HEK293 (cell line): ENCODE data around the gene PRR15.

Experiments used
- CTCF ChIA-PET: fragments of 350-600 bp; formaldehyde crosslinking; extraction: SDS; loops from one replicate; lab custom pipeline; 2021; ENCODE audit warnings: antibody characterized with exemption; lab: Yijun Ruan, JAX
- POLR2A ChIA-PET: fragments of 300-600 bp; formaldehyde crosslinking; extraction: SDS; loops from one replicate; lab custom pipeline; 2020; ENCODE audit warnings: antibody characterized with exemption, inconsistent platforms; lab: Yijun Ruan, JAX
- H3K27ac ChIP-seq: fragments of 200-500 bp; sonication (Bioruptor generic); 2 replicates; pipeline ENCODE4 v1.5.1; 2014; ENCODE audit warnings: low read depth, low read length, control low read depth, inconsistent platforms; ENCODE audit errors: extremely low read depth
- H3K36me3 ChIP-seq, 2 experiments: fragments of 200-500 bp in 1 of 2; sonication (Bioruptor generic) in 1 of 2; 1 replicate in 1 of 2; 2 replicates in 1 of 2; pipeline ENCODE4 v1.5.1; 2014 to 2017; ENCODE audit warnings: inconsistent platforms in 2 of 2, low read length in 2 of 2; ENCODE audit not compliant: control insufficient read depth in 2 of 2, insufficient read depth in 1 of 2
- H3K4me1 ChIP-seq: fragments of 200-500 bp; sonication (Bioruptor generic); 2 replicates; pipeline ENCODE4 v1.5.1; 2014; ENCODE audit warnings: mild to moderate bottlenecking, low read length, inconsistent platforms; ENCODE audit not compliant: control insufficient read depth, insufficient read depth
- H3K4me3 ChIP-seq: 2 replicates; pipeline ENCODE4 v1.5.1; 2011; ENCODE audit warnings: low read depth, mild to moderate bottlenecking, control low read depth, low read length, moderate library complexity
- H3K9me3 ChIP-seq: fragments of 200-500 bp; sonication (Bioruptor generic); 2 replicates; pipeline ENCODE4 v1.5.1; 2014; ENCODE audit warnings: low read depth, low read length, inconsistent platforms; ENCODE audit not compliant: control insufficient read depth, insufficient read depth
- FEZF1 ChIP-seq: fragments of 450-650 bp; formaldehyde crosslinking; IDR thresholded peaks from 2 replicates; pipeline ENCODE4 v1.5.1; 2016; ENCODE audit warnings: missing biosample characterization, missing genetic modification characterization
- GLI2 ChIP-seq: fragments of 450-650 bp; formaldehyde crosslinking; IDR thresholded peaks from 2 replicates; pipeline ENCODE4; 2017; ENCODE audit warnings: missing biosample characterization, missing genetic modification characterization, low read depth, borderline replicate concordance
- GLIS2 ChIP-seq: fragments of 450-650 bp; formaldehyde crosslinking; IDR thresholded peaks from 2 replicates; pipeline ENCODE4 v1.5.1; 2016; ENCODE audit warnings: missing biosample characterization, missing genetic modification characterization
- HOXC10 ChIP-seq: sonication (generic); formaldehyde crosslinking; IDR thresholded peaks from 2 replicates; pipeline ENCODE4 v1.8.1; 2023; ENCODE audit warnings: mild to moderate bottlenecking, missing genetic modification reagents
- INSM2 ChIP-seq: fragments of 450-650 bp; formaldehyde crosslinking; IDR thresholded peaks from 2 replicates; pipeline ENCODE4 v1.5.1; 2016; ENCODE audit warnings: missing biosample characterization, missing genetic modification characterization
- KLF1 ChIP-seq: fragments of 450-650 bp; formaldehyde crosslinking; IDR thresholded peaks from 2 replicates; pipeline ENCODE4 v1.5.1; 2016; ENCODE audit warnings: missing biosample characterization, missing genetic modification characterization
- PRDM4 ChIP-seq: fragments of 450-650 bp; formaldehyde crosslinking; IDR thresholded peaks from 2 replicates; pipeline ENCODE4 v1.5.1; 2017; ENCODE audit warnings: missing biosample characterization, missing genetic modification characterization
- REST ChIP-seq: fragments of 450-650 bp; formaldehyde crosslinking; IDR thresholded peaks from 2 replicates; pipeline ENCODE4 v1.5.1; 2016; ENCODE audit warnings: missing biosample characterization, missing genetic modification characterization
- SCRT2 ChIP-seq: fragments of 450-650 bp; formaldehyde crosslinking; IDR thresholded peaks from 2 replicates; pipeline ENCODE4 v1.5.1; 2016; ENCODE audit warnings: missing biosample characterization, missing genetic modification characterization
- TSHZ1 ChIP-seq: fragments of 450-650 bp; formaldehyde crosslinking; IDR thresholded peaks from 2 replicates; pipeline ENCODE4 v1.5.1; 2016; ENCODE audit warnings: missing biosample characterization, missing genetic modification characterization, borderline replicate concordance
- ZBTB49 ChIP-seq: fragments of 450-650 bp; formaldehyde crosslinking; IDR thresholded peaks from 2 replicates; pipeline ENCODE4 v1.5.1; 2016; ENCODE audit warnings: missing biosample characterization, missing genetic modification characterization, low read depth
- ZNF16 ChIP-seq: fragments of 450-650 bp; formaldehyde crosslinking; IDR thresholded peaks from 2 replicates; pipeline ENCODE4 v1.5.1; 2016; ENCODE audit warnings: low read depth, missing biosample characterization, missing genetic modification characterization
- ZNF311 ChIP-seq: fragments of 450-650 bp; formaldehyde crosslinking; IDR thresholded peaks from 2 replicates; pipeline ENCODE4 v1.5.1; 2017; ENCODE audit warnings: missing biosample characterization, missing genetic modification characterization, borderline replicate concordance
- ZNF324 ChIP-seq: fragments of 450-650 bp; formaldehyde crosslinking; IDR thresholded peaks from 2 replicates; pipeline ENCODE4 v1.5.1; 2016; ENCODE audit warnings: missing biosample characterization, missing genetic modification characterization
- ZNF394 ChIP-seq: fragments of 450-650 bp; formaldehyde crosslinking; IDR thresholded peaks from 2 replicates; pipeline ENCODE4 v1.5.1; 2016; ENCODE audit warnings: missing biosample characterization, missing genetic modification characterization, mild to moderate bottlenecking, moderate library complexity, borderline replicate concordance
- ZNF48 ChIP-seq: fragments of 450-650 bp; formaldehyde crosslinking; IDR thresholded peaks from 2 replicates; pipeline ENCODE4 v1.5.1; 2016; ENCODE audit warnings: missing biosample characterization, missing genetic modification characterization
- ZNF558 ChIP-seq: fragments of 450-650 bp; formaldehyde crosslinking; IDR thresholded peaks from 2 replicates; pipeline ENCODE4 v1.5.1; 2016; ENCODE audit warnings: missing biosample characterization, missing genetic modification characterization
- ZNF629 ChIP-seq: fragments of 450-650 bp; formaldehyde crosslinking; IDR thresholded peaks from 2 replicates; pipeline ENCODE4 v1.5.1; 2017; ENCODE audit warnings: missing biosample characterization, missing genetic modification characterization
- ZNF639 ChIP-seq: fragments of 450-650 bp; formaldehyde crosslinking; IDR thresholded peaks from 2 replicates; pipeline ENCODE4 v1.5.1; 2016; ENCODE audit warnings: missing biosample characterization, missing genetic modification characterization
- ZNF677 ChIP-seq: fragments of 450-650 bp; IDR thresholded peaks from 2 replicates; pipeline ENCODE4 v1.5.0; 2018; ENCODE audit warnings: missing biosample characterization, mild to moderate bottlenecking, missing genetic modification characterization, moderate library complexity

Gene PRR15

GRCh38 chr7:29516491-29516890, 47.1 kb upstream of the PRR15 start:
- Histone ChIP-seq H3K9me3 (no peaks in the 10 kb centered on the region), H3K4me1 (no peaks in the 10 kb centered on the region), H3K27ac (no peak overlapping the region), H3K36me3 (no peaks in the 10 kb centered on the region), H3K4me3 (no peak overlapping the region)
- POLR2A ChIA-PET = no interaction called here
- TF ChIP-seq PRDM4 (tag by site-specific recombination) = no peak
- TF ChIP-seq SCRT2 (tag by site-specific recombination) = no peak
- TF ChIP-seq ZNF639 (tag by site-specific recombination) = no peak
- no peak for TF ChIP-seq ZNF48
- no peak for TF ChIP-seq ZBTB49
- no peak for TF ChIP-seq INSM2 (tag by site-specific recombination)
- no peak for TF ChIP-seq HOXC10 (CRISPR knock-in tag)
- TF ChIP-seq KLF1 (tag by site-specific recombination) = no peak
- TF ChIP-seq ZNF16 (tag by site-specific recombination) = no peak
- TF ChIP-seq GLI2 (tag by site-specific recombination) = no peak
- TF ChIP-seq TSHZ1 (tag by site-specific recombination) = no peak
- TF ChIP-seq ZNF629 = no peak
- no peak for TF ChIP-seq ZNF311 (tag by site-specific recombination)
- TF ChIP-seq GLIS2 (tag by site-specific recombination) = no peak
- TF ChIP-seq ZNF324 = no peak
- no peak for TF ChIP-seq FEZF1 (tag by site-specific recombination)
- TF ChIP-seq ZNF558 (tag by site-specific recombination) = no peak
- TF ChIP-seq ZNF677 = no peak
- TF ChIP-seq REST (tag by site-specific recombination) = no peak
- no peak for TF ChIP-seq ZNF394
- CTCF ChIA-PET = no interaction called here
